ENCODE measurements around the gene FSTL4. TPM values are rescaled to one million over a fixed set of nuclear protein-coding genes. Genes with fewer than 3 reads are reported as not detected.

FSTL4 gene
- total RNA-seq, 4 donors from 2014 or later = 5.1 to 8.3 (median 6.0) TPM

DNA sequence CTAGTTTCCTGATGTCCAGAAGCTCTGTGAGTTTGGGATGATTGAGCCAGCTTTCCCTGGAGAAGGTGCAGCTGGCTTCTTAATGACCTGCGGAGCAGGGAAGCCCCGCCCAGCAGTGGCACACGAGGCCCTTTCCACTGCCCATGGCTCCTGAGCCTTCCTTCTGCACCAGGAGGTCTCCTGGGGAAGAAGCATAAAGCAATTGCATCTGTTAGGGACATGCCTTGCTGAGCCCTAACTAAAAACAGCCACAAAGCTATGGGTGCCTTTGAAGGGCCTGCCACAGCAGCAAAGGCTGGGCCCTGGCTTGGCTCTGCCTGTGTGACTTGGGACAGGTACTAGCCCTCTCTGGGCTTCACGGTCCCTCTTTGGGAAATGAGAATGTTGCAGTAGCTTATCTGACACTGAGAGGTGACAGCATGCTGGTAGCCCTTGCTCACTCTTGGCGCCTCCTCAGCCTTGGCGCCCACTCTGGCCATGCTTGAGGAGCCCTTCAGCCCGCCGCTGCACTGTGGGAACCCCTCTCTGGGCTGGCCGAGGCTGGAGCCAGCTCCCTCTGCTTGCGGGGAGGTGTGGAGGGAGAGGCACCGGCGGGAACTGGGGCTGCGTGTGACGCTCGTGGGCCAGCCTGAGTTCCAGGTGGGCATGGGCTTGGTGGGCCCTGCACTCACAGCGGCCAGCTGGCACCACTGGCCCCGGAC lies 218.4 kb downstream of the FSTL4 start:
- TF ChIP-seq, protein P1, sequence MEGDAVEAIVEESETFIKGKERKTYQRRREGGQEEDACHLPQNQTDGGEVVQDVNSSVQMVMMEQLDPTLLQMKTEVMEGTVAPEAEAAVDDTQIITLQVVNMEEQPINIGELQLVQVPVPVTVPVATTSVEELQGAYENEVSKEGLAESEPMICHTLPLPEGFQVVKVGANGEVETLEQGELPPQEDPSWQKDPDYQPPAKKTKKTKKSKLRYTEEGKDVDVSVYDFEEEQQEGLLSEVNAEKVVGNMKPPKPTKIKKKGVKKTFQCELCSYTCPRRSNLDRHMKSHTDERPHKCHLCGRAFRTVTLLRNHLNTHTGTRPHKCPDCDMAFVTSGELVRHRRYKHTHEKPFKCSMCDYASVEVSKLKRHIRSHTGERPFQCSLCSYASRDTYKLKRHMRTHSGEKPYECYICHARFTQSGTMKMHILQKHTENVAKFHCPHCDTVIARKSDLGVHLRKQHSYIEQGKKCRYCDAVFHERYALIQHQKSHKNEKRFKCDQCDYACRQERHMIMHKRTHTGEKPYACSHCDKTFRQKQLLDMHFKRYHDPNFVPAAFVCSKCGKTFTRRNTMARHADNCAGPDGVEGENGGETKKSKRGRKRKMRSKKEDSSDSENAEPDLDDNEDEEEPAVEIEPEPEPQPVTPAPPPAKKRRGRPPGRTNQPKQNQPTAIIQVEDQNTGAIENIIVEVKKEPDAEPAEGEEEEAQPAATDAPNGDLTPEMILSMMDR (IDR thresholded peaks at IDR 0.05) = no peak
- TF ChIP-seq POLR2A (IDR thresholded peaks at IDR 0.05) = no peak
- intact Hi-C loops (cut with DNase I; ENCODE audit: low total_unique reads) = no loop called here
- WGBS, 2 donors = 93 to 95% methylated on average over 7 to 13 of the region's 17 CpGs
- DNase-seq (ENCODE audit: low spot score in 2 of 2) = peak; percentile 7 to 75
- H3K4me3 ChIP-seq (ENCODE audit: low read depth, poor library complexity, severe bottlenecking) = no peak overlapping the region

DNA sequence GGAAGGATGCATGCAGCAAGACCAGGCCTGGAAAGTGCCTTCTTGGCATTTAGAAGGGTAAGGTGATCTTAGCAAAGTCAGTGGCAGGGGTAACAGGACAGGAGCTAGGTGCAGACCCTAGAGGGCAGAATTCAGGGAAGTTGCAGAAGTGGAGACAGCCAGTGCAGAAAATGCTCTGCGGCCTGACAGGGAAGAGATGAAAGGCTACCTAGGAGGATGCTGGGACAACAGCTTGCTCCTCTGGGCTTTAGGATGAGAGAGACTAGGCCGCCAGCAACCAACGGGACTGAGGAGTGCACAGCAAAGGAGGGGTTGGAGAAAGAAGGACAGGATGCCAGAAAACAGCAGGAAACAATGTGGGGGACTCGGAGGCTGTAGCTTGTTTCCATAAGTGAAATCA lies 219.9 kb downstream of the FSTL4 start:
- H3K4me3 ChIP-seq (ENCODE audit: low read depth, poor library complexity, severe bottlenecking) = no peak overlapping the region
- TF ChIP-seq POLR2A (IDR thresholded peaks at IDR 0.05) = no peak
- TF ChIP-seq, protein P1 (IDR thresholded peaks at IDR 0.05) = no peak
- intact Hi-C loops (cut with DNase I; ENCODE audit: low total_unique reads) = no loop called here
- WGBS, 2 donors = 75 to 79% methylated on average over 4 of the region's 4 CpGs
- peak in 1 of 2 donors; percentile 25 for DNase-seq (ENCODE audit: low spot score in 2 of 2)

DNA sequence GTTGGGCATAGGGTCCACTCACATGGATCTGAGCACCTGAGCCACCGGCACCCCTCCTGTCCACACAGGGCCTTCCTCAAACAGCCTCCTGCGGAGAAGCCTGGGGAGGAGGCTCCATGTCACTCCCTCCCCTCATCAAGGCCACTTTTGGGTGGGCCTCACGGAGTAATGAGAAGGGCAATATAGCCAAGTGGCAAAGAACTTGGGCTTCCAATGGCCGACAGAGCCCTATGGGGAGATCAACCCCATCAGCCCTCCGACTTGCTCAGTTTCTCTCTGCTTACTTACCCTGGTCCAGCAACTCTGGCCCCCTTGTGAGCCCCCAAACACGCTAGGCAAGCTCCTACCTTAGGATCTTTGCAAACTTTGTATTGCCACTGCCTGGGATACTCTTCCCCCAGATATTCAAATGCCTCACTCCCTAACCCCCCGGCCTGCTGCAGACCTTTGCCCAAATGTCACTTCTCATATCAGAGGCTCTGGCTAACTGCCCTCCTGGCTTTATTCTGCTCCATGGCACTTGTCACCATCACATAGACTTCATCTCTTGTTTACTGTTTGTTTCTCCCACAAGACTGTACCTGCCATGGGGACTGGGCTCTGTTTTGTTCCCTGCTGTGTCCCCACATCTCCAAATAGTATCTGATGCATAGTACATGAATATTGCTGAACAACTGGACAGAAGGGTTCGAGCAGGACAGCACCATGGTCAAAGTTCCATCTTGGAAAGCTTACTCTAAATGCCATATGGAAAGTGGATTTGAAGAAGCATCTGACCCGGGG lies 220.8 kb downstream of the FSTL4 start:
- 90 to 97% methylated on average over 9 of the region's 9 CpGs for WGBS, 2 donors
- intact Hi-C loops (cut with DNase I; ENCODE audit: low total_unique reads) = no loop called here

DNA sequence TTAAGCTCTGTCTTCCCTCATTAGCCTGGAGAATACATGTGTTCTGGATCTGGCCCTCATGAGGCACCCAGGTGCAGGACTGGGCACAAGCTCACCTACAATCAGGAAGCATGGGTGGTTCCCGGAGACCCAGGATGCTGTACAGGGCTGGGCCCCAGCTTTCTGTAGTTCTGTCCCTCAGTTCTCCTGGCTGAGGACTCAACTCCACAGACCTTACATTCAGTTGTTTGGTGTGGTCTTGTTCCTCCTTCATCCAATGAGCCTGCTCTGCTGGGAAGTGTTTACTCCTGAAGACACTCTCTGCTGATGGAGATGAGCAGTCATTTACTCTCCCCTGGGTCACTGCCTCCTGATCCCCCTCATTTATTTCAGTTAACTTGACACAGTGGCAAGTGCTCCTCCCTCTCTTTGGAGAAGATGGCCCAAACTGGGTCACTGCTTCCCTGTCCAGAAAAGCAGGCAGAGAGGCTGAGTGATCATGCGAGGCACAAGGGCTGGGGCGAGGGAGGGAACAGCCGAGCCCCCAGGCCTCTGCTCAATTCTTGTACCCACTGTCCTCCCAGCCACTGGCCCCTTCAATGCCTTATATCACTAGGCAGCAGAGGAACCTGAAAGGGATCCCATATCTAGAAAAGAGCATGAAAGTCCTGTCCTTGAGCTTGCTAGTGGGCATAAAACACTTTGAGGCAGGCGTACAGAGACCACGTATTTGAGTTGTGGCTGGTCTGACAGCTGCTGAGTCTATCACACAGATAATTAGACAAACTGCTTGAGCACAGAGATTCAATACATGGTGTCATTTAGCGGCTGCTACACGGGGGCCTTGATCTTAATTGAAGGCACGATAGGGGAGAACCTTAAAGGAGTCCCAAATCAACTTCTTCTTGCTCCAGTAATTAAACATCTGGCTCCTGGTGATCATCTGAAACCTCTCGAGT lies 221.7 kb downstream of the FSTL4 start:
- no peak overlapping the region for H3K4me3 ChIP-seq (ENCODE audit: low read depth, poor library complexity, severe bottlenecking)
- intact Hi-C loops (cut with DNase I; ENCODE audit: low total_unique reads) = no loop called here
- DNase-seq (ENCODE audit: low spot score in 2 of 2) = peak in 1 of 2 donors; percentile 57
- 92 to 93% methylated on average over 10 of the region's 10 CpGs for WGBS, 2 donors
- no peak for TF ChIP-seq POLR2A (IDR thresholded peaks at IDR 0.05)
- TF ChIP-seq, protein P1 (IDR thresholded peaks at IDR 0.05) = no peak

More for the DNA sequence above, 220.8 kb downstream of the FSTL4 start:
- H3K4me3 ChIP-seq (ENCODE audit: low read depth, poor library complexity, severe bottlenecking) = no peak overlapping the region
- TF ChIP-seq, protein P1 (IDR thresholded peaks at IDR 0.05) = no peak
- TF ChIP-seq POLR2A (IDR thresholded peaks at IDR 0.05) = no peak
- peak; percentile 8 to 37 for DNase-seq (ENCODE audit: low spot score in 2 of 2)

DNA sequence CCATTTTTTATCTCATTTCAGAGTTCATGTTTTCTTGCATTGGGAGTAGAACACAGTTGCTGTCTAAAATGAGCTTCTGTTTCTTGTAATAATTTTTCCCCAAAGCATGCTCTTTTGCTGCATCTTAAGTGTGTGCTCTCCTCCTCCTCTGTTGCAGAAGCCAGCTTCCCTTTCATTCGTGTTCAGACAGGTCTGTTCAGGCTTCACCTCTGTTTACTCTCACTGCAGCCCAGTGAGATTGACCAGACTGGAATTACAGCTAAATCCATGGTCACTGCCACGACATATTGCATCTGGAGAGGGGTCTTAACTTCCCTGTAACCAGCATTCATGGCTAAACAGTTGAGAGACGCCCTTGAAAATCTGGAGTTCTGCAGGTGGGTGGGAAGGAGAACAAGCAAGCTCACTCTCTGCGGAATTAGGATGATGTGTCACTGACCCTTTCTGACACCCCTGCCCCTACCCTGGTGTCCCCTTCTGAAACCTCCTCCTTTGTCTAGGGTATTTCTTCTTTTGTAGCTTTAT lies 223.2 kb downstream of the FSTL4 start:
- no peak for TF ChIP-seq POLR2A (IDR thresholded peaks at IDR 0.05)
- TF ChIP-seq, protein P1 (IDR thresholded peaks at IDR 0.05) = no peak
- intact Hi-C loops (cut with DNase I; ENCODE audit: low total_unique reads) = no loop called here
- H3K4me3 ChIP-seq (ENCODE audit: low read depth, poor library complexity, severe bottlenecking) = no peak overlapping the region
- DNase-seq (ENCODE audit: low spot score in 2 of 2) = peak; percentile 4 to 28
- 58 to 65% methylated on average over 4 of the region's 4 CpGs for WGBS, 2 donors

Measured in lower leg skin (tissue), 4 donors.